PC-9 (cell line): ENCODE measurements around the gene SGK1. TPM values are rescaled to one million over a fixed set of nuclear protein-coding genes. Genes with fewer than 3 reads are reported as not detected.
"Not testable (repeated sequence)": the region's sequence is repeated elsewhere in the genome, so short reads cannot be mapped to it uniquely, and the experiment has no call there.

Experiments
- BruUV-seq: library from RNA; stranded (reverse); fragments of 400-500 nt; replicated peaks from 2 replicates; lab custom pipeline; 2021; lab: Mats Ljungman, UMichigan
- CTCF ChIA-PET: fragments of 300-600 bp; sonication (Branson Sonifier 250); formaldehyde crosslinking; loops from one replicate; lab custom pipeline; 2022; ENCODE audit warnings: antibody characterized with exemption; lab: Charles Lee
- POLR2A ChIA-PET: fragments of 300-600 bp; sonication (Branson Sonifier 250); formaldehyde crosslinking; loops from one replicate; lab custom pipeline; 2022; ENCODE audit warnings: antibody characterized with exemption; ENCODE audit not compliant: unreplicated experiment; lab: Charles Lee
- DNase-seq, 2 experiments: peaks; one replicate each; pipeline versions ENCODE4 v3.0.0 to v3.0.0-alpha.2; 2015 to 2022; ENCODE audit warnings: mixed read lengths in 1 of 2
- H2AFZ ChIP-seq: fragments of 200-600 bp; sonication (generic); 2 replicates; pipeline ENCODE4 v1.8.1; 2017; ENCODE audit warnings: antibody characterized with exemption
- H3F3A ChIP-seq: fragments of 200-600 bp; sonication (generic); 2 replicates; pipeline ENCODE4 v1.8.1; 2017; ENCODE audit warnings: antibody characterized with exemption, mild to moderate bottlenecking, low read depth; ENCODE audit not compliant: insufficient read depth
- H3K27ac ChIP-seq: fragments of 200-600 bp; sonication (generic); 2 replicates; pipeline ENCODE4 v1.6.1; 2016; ENCODE audit warnings: mixed run types
- H3K27me3 ChIP-seq: fragments of 200-600 bp; sonication (generic); 2 replicates; pipeline ENCODE4 v1.6.1; 2016; ENCODE audit warnings: low read depth, mixed run types; ENCODE audit not compliant: insufficient read depth
- H3K36me3 ChIP-seq: fragments of 200-600 bp; sonication (generic); 2 replicates; pipeline ENCODE4 v1.6.1; 2016; ENCODE audit warnings: low read depth, mixed run types
- H3K4me1 ChIP-seq: fragments of 200-600 bp; sonication (generic); replicated peaks from 2 replicates; pipeline ENCODE4 v1.6.1; 2016; ENCODE audit warnings: mixed run types; ENCODE audit not compliant: insufficient read depth
- H3K4me2 ChIP-seq: fragments of 200-600 bp; sonication (generic); 2 replicates; pipeline ENCODE4 v1.6.1; 2017; ENCODE audit warnings: mixed run types
- H3K4me3 ChIP-seq: fragments of 200-600 bp; sonication (generic); 2 replicates; pipeline ENCODE4 v1.6.1; 2016; ENCODE audit warnings: mixed run types
- H3K79me2 ChIP-seq: fragments of 200-600 bp; sonication (generic); 2 replicates; pipeline ENCODE4 v1.6.1; 2017; ENCODE audit warnings: low read depth, mixed run types
- H3K9me2 ChIP-seq: fragments of 200-600 bp; sonication (generic); 2 replicates; pipeline ENCODE4 v1.8.1; 2017; ENCODE audit warnings: mild to moderate bottlenecking; ENCODE audit not compliant: insufficient read depth
- H3K9me3 ChIP-seq: fragments of 200-600 bp; sonication (generic); 2 replicates; pipeline ENCODE4 v1.8.1; 2016; ENCODE audit warnings: low read depth; ENCODE audit not compliant: insufficient read depth
- H4K20me1 ChIP-seq: fragments of 200-600 bp; sonication (generic); 2 replicates; pipeline ENCODE4 v1.8.1; 2017; ENCODE audit not compliant: insufficient read depth
- EZH2 ChIP-seq: fragments of 200-600 bp; sonication (generic); IDR thresholded peaks from 2 replicates; pipeline ENCODE4 v1.8.0; 2017; ENCODE audit warnings: antibody characterized with exemption, low read depth
- intact Hi-C: fragments of 100-400 bp; cut with micrococcal nuclease; formaldehyde crosslinking; loops from one replicate; pipeline ENCODE4 v1.10.0; 2022; ENCODE audit not compliant: unreplicated experiment
- total RNA-seq: library from RNA; stranded (reverse); gene quantifications from 2 replicates; pipeline ENCODE4 v1.2.3, GENCODE V29; 2021
- TF ChIP-seq, protein P1 (sequence below): fragments of 200-600 bp; sonication (generic); conservative IDR thresholded peaks from 2 replicates; pipeline ENCODE4 v1.6.1; 2017; ENCODE audit warnings: mixed run types, antibody characterized with exemption, mild to moderate bottlenecking, moderate library complexity

Gene SGK1
- total RNA-seq, 1 experiment from 2014 or later = 11.3 TPM

GRCh38 chr6:134211297-134211696 lies 106.6 kb downstream of the SGK1 start:
- no peaks in the 10 kb centered on the region for H3K27me3 ChIP-seq
- H2AFZ ChIP-seq = no peak overlapping the region
- BruUV-seq = no TSS peak
- no peaks in the 10 kb centered on the region for H3K9me3 ChIP-seq
- intact Hi-C loops = no loop called here
- H3K4me2 ChIP-seq = no peak overlapping the region
- no peak overlapping the region for H3K4me3 ChIP-seq
- no peak for DNase-seq
- TF ChIP-seq, protein P1, sequence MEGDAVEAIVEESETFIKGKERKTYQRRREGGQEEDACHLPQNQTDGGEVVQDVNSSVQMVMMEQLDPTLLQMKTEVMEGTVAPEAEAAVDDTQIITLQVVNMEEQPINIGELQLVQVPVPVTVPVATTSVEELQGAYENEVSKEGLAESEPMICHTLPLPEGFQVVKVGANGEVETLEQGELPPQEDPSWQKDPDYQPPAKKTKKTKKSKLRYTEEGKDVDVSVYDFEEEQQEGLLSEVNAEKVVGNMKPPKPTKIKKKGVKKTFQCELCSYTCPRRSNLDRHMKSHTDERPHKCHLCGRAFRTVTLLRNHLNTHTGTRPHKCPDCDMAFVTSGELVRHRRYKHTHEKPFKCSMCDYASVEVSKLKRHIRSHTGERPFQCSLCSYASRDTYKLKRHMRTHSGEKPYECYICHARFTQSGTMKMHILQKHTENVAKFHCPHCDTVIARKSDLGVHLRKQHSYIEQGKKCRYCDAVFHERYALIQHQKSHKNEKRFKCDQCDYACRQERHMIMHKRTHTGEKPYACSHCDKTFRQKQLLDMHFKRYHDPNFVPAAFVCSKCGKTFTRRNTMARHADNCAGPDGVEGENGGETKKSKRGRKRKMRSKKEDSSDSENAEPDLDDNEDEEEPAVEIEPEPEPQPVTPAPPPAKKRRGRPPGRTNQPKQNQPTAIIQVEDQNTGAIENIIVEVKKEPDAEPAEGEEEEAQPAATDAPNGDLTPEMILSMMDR = no peak
- TF ChIP-seq EZH2 = no peak
- no peaks in the 10 kb centered on the region for H3K79me2 ChIP-seq
- no peaks in the 10 kb centered on the region for H3F3A ChIP-seq
- ChIA-PET CTCF (no interaction called here), POLR2A (no interaction called here)
- no peaks in the 10 kb centered on the region for H3K9me2 ChIP-seq
- no peaks in the 10 kb centered on the region for H3K4me1 ChIP-seq
- H3K27ac ChIP-seq = no peak overlapping the region
- H3K36me3 ChIP-seq = no peaks in the 10 kb centered on the region
- no peaks in the 10 kb centered on the region for H4K20me1 ChIP-seq

DNA sequence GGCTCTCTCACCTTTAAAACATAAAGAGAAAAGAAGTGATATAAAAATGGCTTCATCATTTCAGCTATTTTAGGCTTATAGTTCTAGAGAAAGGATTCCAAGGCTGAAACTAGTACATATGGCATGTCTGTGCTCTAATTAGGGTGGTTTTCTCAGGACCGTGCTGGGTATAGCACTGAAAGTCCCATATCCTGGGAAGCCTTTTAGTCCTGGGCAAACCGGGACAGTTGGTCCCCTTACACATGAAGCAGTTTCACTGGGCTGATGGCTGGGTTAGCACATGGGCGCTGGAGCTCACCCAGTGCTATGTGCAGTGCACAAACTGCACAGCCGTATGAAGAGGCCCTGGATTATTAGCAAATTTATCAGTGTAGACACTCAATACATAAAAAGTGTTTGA lies 110.5 kb downstream of the SGK1 start:
- BruUV-seq = no TSS peak
- CTCF ChIA-PET = no interaction called here

DNA sequence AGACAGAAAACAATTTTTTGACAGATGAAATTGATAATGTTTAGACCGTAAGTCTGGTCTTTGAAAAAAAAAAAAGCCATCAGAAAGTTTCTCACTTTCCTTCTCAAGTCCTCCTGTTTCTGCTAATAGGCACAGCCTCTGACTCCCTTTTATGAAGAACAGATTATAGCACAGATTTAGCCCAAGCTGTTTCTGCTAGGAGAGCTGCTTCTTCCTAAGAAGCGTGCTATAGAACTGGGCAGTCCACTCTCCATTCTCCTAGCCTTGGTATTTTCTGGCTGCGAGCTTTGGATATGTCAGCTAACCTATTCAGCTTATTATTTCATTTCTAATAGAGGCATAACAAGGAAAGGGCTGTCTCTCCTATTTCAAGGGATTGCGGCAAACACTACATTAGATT lies 112.5 kb downstream of the SGK1 start:
- Histone ChIP-seq H3K36me3 (no peaks in the 10 kb centered on the region), H3K4me2 (no peak overlapping the region), H3K4me3 (no peak overlapping the region), H3F3A (no peaks in the 10 kb centered on the region), H3K27me3 (no peaks in the 10 kb centered on the region), H4K20me1 (no peaks in the 10 kb centered on the region), H2AFZ (no peak overlapping the region), H3K4me1 (peaks cover 4% of the 10 kb centered on the region), H3K79me2 (no peaks in the 10 kb centered on the region), H3K9me3 (peaks cover 5% of the 10 kb centered on the region; the same call in 1 of the 2 replicates), H3K9me2 (no peaks in the 10 kb centered on the region), H3K27ac (no peak overlapping the region)
- no peak for DNase-seq
- CTCF ChIA-PET = no interaction called here
- intact Hi-C loops = no loop called here
- TF ChIP-seq, protein P1 = no peak
- TF ChIP-seq EZH2 = no peak
- POLR2A ChIA-PET = no interaction called here
- no TSS peak for BruUV-seq

More for the DNA sequence above, 110.5 kb downstream of the SGK1 start:
- Histone ChIP-seq H3K4me1 (no peaks in the 10 kb centered on the region), H3K36me3 (no peaks in the 10 kb centered on the region), H3K4me3 (no peak overlapping the region), H3K9me3 (peaks cover 4% of the 10 kb centered on the region; the same call in 1 of the 2 replicates), H3K27ac (no peak overlapping the region), H3K9me2 (no peaks in the 10 kb centered on the region), H3K79me2 (no peaks in the 10 kb centered on the region), H2AFZ (no peak overlapping the region), H3F3A (no peaks in the 10 kb centered on the region), H3K4me2 (no peak overlapping the region), H4K20me1 (no peaks in the 10 kb centered on the region), H3K27me3 (no peaks in the 10 kb centered on the region)
- TF ChIP-seq, protein P1 = no peak
- TF ChIP-seq EZH2 = no peak
- no peak for DNase-seq
- POLR2A ChIA-PET = no interaction called here
- intact Hi-C loops = no loop called here

GRCh38 chr6:134204759-134205158 lies 113.2 kb downstream of the SGK1 start:
- H3F3A ChIP-seq, DNase-seq, H3K27me3 ChIP-seq, H3K4me2 ChIP-seq, H2AFZ ChIP-seq, CTCF ChIA-PET, POLR2A ChIA-PET, H3K4me1 ChIP-seq, H4K20me1 ChIP-seq, H3K27ac ChIP-seq, H3K9me3 ChIP-seq, H3K79me2 ChIP-seq, BruUV-seq, H3K4me3 ChIP-seq, H3K9me2 ChIP-seq, H3K36me3 ChIP-seq, intact Hi-C loops: not testable (repeated sequence)
